ENCODE measurements around the gene ITIH6. TPM values are rescaled to one million over a fixed set of nuclear protein-coding genes. Genes with fewer than 3 reads are reported as not detected.

Gene ITIH6
- total RNA-seq, 2 donors from 2014 or later, result not detected

DNA sequence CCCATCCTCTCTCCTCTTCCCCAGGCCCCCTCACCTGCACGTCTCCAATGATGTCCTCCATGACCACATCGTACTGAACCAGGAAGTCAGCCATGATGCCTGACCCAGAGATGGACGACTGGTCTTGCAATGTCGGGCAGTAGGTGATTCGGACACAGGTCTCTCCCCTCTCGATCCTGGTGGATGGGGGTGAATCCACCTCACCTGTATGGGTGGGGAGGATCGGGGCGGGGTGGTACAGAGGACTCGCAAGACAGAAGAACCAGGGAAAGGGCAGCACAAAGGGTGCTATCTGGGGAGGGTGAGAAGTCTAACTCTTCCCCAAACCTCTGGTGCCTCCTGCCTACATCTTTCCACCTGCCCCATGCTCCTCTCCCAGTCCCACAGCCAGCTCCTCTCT is 9.6 kb downstream of the ITIH6 start:
- Histone ChIP-seq H3K4me1 (no peaks in the 10 kb centered on the region), H3K4me3 (no peak overlapping the region), H3K27me3 (no peaks in the 10 kb centered on the region), H3K9me3 (no peaks in the 10 kb centered on the region), H3K27ac (no peak overlapping the region), H3K36me3 (replicated peaks in 1 of 2; ENCODE audit: insufficient read depth in 1 of 2, low read depth in 2 of 2) (no peaks in the 10 kb centered on the region)
- intact Hi-C loops (cut with DNase I), result no loop called here
- WGBS, 2 donors, result 60 to 71% methylated on average over 3 to 8 of the region's 9 CpGs
- no peak for ATAC-seq
- DNase-seq, result no peak
- TF ChIP-seq, protein P1, sequence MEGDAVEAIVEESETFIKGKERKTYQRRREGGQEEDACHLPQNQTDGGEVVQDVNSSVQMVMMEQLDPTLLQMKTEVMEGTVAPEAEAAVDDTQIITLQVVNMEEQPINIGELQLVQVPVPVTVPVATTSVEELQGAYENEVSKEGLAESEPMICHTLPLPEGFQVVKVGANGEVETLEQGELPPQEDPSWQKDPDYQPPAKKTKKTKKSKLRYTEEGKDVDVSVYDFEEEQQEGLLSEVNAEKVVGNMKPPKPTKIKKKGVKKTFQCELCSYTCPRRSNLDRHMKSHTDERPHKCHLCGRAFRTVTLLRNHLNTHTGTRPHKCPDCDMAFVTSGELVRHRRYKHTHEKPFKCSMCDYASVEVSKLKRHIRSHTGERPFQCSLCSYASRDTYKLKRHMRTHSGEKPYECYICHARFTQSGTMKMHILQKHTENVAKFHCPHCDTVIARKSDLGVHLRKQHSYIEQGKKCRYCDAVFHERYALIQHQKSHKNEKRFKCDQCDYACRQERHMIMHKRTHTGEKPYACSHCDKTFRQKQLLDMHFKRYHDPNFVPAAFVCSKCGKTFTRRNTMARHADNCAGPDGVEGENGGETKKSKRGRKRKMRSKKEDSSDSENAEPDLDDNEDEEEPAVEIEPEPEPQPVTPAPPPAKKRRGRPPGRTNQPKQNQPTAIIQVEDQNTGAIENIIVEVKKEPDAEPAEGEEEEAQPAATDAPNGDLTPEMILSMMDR (IDR thresholded peaks at IDR 0.05), result no peak
- no peak for TF ChIP-seq POLR2A (IDR thresholded peaks at IDR 0.05)

DNA sequence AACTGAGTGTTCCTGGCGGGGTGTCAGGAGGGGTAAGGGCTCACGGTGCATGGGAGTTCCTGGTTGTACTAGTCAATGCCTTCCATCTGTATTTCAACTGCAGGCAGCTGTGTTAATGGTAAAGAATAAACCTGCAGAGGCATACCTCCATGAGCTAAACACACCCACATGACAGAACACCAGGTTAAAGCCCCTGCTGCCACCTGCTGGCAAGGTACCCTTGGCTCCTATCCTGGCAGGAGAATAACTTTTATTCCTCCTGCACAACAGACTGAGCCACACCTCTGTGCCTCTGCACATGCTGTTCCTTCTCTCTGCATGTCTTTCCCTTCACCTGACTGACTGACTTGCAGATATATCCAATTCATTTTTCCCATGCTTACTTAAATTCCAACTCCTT is 11.1 kb downstream of the ITIH6 start:
- no peaks in the 10 kb centered on the region for H3K36me3 ChIP-seq (replicated peaks in 1 of 2; ENCODE audit: insufficient read depth in 1 of 2, low read depth in 2 of 2)
- intact Hi-C loops (cut with DNase I), result no loop called here
- DNase-seq (peak in 3 of 4 donors; percentile 16 to 47 (median 25)), ATAC-seq (no peak)
- 62 to 69% methylated on average over 2 of the region's 2 CpGs for WGBS, 2 donors
- H3K4me1 ChIP-seq, result no peaks in the 10 kb centered on the region
- no peaks in the 10 kb centered on the region for H3K27me3 ChIP-seq
- H3K4me3 ChIP-seq, result no peak overlapping the region
- H3K9me3 ChIP-seq, result no peaks in the 10 kb centered on the region
- H3K27ac ChIP-seq, result no peak overlapping the region
- TF ChIP-seq, protein P1 (IDR thresholded peaks at IDR 0.05), result peak in 4 of 7 experiments; percentile 8 to 38 (median 21)
- TF ChIP-seq POLR2A (IDR thresholded peaks at IDR 0.05), result no peak

GRCh38 chrX:54785901-54786300 is 12.2 kb downstream of the ITIH6 start:
- no peak for TF ChIP-seq POLR2A (IDR thresholded peaks at IDR 0.05)
- TF ChIP-seq, protein P1 (IDR thresholded peaks at IDR 0.05), result peak in 4 of 7 experiments; percentile 9 to 20 (median 12)
- no peaks in the 10 kb centered on the region for H3K9me3 ChIP-seq
- DNase-seq (peak in 2 of 4 donors; percentile 19 to 38), ATAC-seq (no peak)
- intact Hi-C loops (cut with DNase I), result no loop called here
- no peaks in the 10 kb centered on the region for H3K4me1 ChIP-seq
- no peaks in the 10 kb centered on the region for H3K27me3 ChIP-seq
- H3K27ac ChIP-seq, result no peak overlapping the region
- no peaks in the 10 kb centered on the region for H3K36me3 ChIP-seq (replicated peaks in 1 of 2; ENCODE audit: insufficient read depth in 1 of 2, low read depth in 2 of 2)
- 13 to 14% methylated on average over 2 to 4 of the region's 4 CpGs for WGBS, 2 donors
- no peak overlapping the region for H3K4me3 ChIP-seq

- intact Hi-C loops (cut with DNase I), result no loop called here
These were observed 20.9 kb downstream of the ITIH6 start for GRCh38 chrX:54776987-54777672.

More at GRCh38 chrX:54776987-54777672, 20.9 kb downstream of the ITIH6 start:
- no peak for ATAC-seq
- 75 to 83% methylated on average over 3 to 4 of the region's 6 CpGs for WGBS, 2 donors
- DNase-seq, result no peak
- TF ChIP-seq, protein P1 (IDR thresholded peaks at IDR 0.05), result no peak
- no peak for TF ChIP-seq POLR2A (IDR thresholded peaks at IDR 0.05)
- no peaks in the 10 kb centered on the region for H3K36me3 ChIP-seq (replicated peaks in 1 of 2; ENCODE audit: insufficient read depth in 1 of 2, low read depth in 2 of 2)
- H3K27ac ChIP-seq, result no peak overlapping the region
- H3K9me3 ChIP-seq, result no peaks in the 10 kb centered on the region
- H3K4me1 ChIP-seq, result no peaks in the 10 kb centered on the region
- H3K27me3 ChIP-seq, result no peaks in the 10 kb centered on the region
- no peak overlapping the region for H3K4me3 ChIP-seq

Data from body of pancreas (tissue), 4 donors.